Psoas muscle (tissue), 8 donors: ENCODE measurements around the gene BCAR1. TPM values are rescaled to one million over a fixed set of nuclear protein-coding genes. Genes with fewer than 3 reads are reported as not detected.

ENCODE experiments used
- ATAC-seq, 4 donors: fragments of 200-7000 bp; cut with Tn5 transposase; one replicate each; pipeline ENCODE4 v1.9.1; 2020; ENCODE audit warnings: moderate library complexity in 3 of 4, mild to moderate bottlenecking in 2 of 4
- DNase-seq, 2 donors: peaks; one replicate each; pipeline ENCODE4 v3.0.0-alpha.2; 2020
- H3K27ac ChIP-seq: fragments of 200-600 bp; one replicate; pipeline ENCODE4 v1.8.0; 2022
- H3K27me3 ChIP-seq, 3 donors: fragments of 200-600 bp in 1 of 3; one replicate each; pipeline versions ENCODE4 v1.6.1 to v1.8.0; 2013 to 2022; ENCODE audit warnings: low read length in 2 of 3, mild to moderate bottlenecking in 2 of 3, moderate library complexity in 1 of 3; ENCODE audit not compliant: insufficient read depth in 3 of 3
- H3K36me3 ChIP-seq, 2 donors: fragments of 200-600 bp in 1 of 2; one replicate each; pipeline versions ENCODE4 v1.6.1 to v1.8.0; 2013 to 2022; ENCODE audit warnings: low read depth in 1 of 2, mild to moderate bottlenecking in 1 of 2, moderate library complexity in 1 of 2; ENCODE audit not compliant: insufficient read depth in 1 of 2
- H3K4me1 ChIP-seq: fragments of 200-600 bp; one replicate; pipeline ENCODE4 v1.8.0; 2022
- H3K4me3 ChIP-seq: fragments of 200-600 bp; one replicate; pipeline ENCODE4 v1.8.0; 2022; ENCODE audit warnings: mild to moderate bottlenecking
- H3K9me3 ChIP-seq: fragments of 200-600 bp; one replicate; pipeline ENCODE4 v1.8.0; 2022
- WGBS, 3 donors: extraction: QIAGEN DNeasy Blood & Tissue Kit; methylation state at CpG; one replicate each; pipeline versions ENCODE4 v1.1.6 to v1.1.7; 2013; 5-methylcytosine and 5-hydroxymethylcytosine counted together
- intact Hi-C, 2 donors: fragments of 100-400 bp; cut with DNase I; formaldehyde crosslinking; loops; one replicate each; pipeline versions ENCODE4 v1.11.0 to v1.14.2; 2022
- polyA plus RNA-seq, 3 donors: library from polyadenylated mRNA; stranded (reverse); fragments of 200-250 nt; gene quantifications; one replicate each; pipeline ENCODE4 v1.2.3, GENCODE V29; 2013
- total RNA-seq, 4 donors: library from RNA; stranded (reverse); fragmentation: NEBNext Ultra II Directional in 2 of 4; extraction: Animal tissue kit (Norgen Biotek cat#: 25700) in 2 of 4; gene quantifications; one replicate each; pipeline versions ENCODE4 v1.2.1 to v1.2.4, GENCODE V29; 2021 to 2023
- TF ChIP-seq, protein P1 (sequence below): fragments of 200-600 bp; IDR thresholded peaks from one replicate; pipeline ENCODE4 v1.8.0; 2022; ENCODE audit warnings: antibody characterized with exemption
- donor health status: healthy with polysubstance abuse.
- donor health status: DM: no; HTN: no; CAD: no; lungs with moderate emphysema.
- donor health status: Bipolar disorder and iron deficiency.
- donor health status: healthy.
- donor health status: DM: yes; HTN: yes; CAD: no.
- donor health status: DM: no; HTN: no; CAD: no.
- donor health status: DM: no; HTN: no; CAD: no.
- donor health status: DM: yes; HTN: yes; CAD: no.

BCAR1 gene
- total and polyA plus RNA-seq, 7 donors = 61.8 to 108 (median 78.7) TPM

DNA sequence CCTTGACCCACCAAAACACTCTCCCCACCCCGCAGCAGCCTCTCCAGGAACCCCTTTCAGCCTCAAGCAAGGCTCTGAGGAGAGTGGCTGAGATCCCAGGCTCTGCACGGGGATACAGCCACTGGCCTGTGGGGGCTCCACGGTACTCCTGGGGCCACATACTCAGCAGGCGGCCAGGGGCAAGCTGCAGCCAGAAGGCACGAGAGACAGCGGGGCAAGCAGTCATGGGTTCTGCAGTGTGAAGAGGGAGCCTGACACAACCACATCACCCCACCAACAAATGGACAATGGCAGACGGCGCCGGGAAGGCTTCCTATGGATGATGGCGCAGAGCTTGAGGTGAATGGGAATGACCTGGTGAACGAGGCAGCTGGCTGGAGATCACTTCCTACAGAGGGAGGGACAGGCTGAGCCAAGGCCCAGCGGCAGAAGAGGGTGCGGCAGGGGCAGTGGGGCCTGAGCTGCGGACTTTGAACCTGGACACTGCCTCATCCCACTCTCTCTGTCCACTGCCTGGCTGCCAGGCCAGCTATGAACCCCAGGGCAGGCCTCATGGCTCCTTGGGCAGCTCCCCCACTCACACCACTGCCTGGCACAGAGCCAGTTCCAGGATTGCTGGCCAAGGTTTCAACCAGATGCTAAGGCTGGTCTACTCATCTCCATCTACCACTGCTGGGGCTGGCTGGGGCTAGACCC lies 10.8 kb upstream of the BCAR1 start:
- Histone ChIP-seq H3K4me1 (peaks cover 82% of the 10 kb centered on the region), H3K4me3 (peak overlapping the region; percentile 100), H3K36me3 (peaks cover 0 to 11% of the 10 kb centered on the region in 2 donors), H3K9me3 (no peaks in the 10 kb centered on the region), H3K27ac (peak overlapping the region; percentile 99), H3K27me3 (no peaks in the 10 kb centered on the region)
- ATAC-seq = no peak
- intact Hi-C loops = loop anchor here in 1 of 2 donors (5.0 kb wide), 1 partner anchor 40 kb away; no protein-coding TSS in a partner anchor
- WGBS, 3 donors = 59 to 68% (median 63%) methylated on average over 14 of the region's 14 CpGs
- TF ChIP-seq, protein P1, sequence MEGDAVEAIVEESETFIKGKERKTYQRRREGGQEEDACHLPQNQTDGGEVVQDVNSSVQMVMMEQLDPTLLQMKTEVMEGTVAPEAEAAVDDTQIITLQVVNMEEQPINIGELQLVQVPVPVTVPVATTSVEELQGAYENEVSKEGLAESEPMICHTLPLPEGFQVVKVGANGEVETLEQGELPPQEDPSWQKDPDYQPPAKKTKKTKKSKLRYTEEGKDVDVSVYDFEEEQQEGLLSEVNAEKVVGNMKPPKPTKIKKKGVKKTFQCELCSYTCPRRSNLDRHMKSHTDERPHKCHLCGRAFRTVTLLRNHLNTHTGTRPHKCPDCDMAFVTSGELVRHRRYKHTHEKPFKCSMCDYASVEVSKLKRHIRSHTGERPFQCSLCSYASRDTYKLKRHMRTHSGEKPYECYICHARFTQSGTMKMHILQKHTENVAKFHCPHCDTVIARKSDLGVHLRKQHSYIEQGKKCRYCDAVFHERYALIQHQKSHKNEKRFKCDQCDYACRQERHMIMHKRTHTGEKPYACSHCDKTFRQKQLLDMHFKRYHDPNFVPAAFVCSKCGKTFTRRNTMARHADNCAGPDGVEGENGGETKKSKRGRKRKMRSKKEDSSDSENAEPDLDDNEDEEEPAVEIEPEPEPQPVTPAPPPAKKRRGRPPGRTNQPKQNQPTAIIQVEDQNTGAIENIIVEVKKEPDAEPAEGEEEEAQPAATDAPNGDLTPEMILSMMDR = no peak
- DNase-seq = peak; percentile 51 to 71

DNA sequence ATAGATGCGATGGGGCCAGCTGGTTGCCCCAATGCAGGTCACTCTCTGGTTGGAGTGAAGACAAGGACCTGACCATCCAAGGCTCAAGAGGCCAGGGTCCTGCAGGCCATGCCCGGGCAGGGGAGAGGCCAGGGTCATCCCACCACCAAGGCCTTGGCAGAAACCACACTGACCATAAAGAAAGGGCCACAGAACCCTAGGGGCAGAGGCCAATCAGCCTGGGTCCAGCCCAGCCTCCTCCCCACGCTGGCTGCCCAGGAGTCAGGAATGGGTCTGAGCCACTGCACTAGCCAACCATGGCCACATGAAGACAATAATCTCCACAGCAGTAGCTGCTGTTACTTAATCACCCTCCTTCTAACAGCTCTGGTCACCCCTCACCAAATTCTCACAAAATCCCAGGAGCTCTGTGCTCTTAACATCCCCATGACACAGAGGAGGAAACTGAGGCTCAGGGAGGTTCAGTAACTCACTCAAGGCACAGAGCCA lies 10.2 kb upstream of the BCAR1 start:
- DNase-seq (no peak), ATAC-seq (no peak)
- H3K9me3 ChIP-seq = no peaks in the 10 kb centered on the region
- H3K4me1 ChIP-seq = peaks cover 83% of the 10 kb centered on the region
- intact Hi-C loops = loop anchor here in 1 of 2 donors (5.0 kb wide), 1 partner anchor 41 kb away; no protein-coding TSS in a partner anchor
- peak overlapping the region; percentile 100 for H3K4me3 ChIP-seq
- no peaks in the 10 kb centered on the region for H3K27me3 ChIP-seq
- TF ChIP-seq, protein P1 = no peak
- H3K27ac ChIP-seq = peak overlapping the region; percentile 99
- peaks cover 0 to 11% of the 10 kb centered on the region in 2 donors for H3K36me3 ChIP-seq
- WGBS, 3 donors = 70 to 93% (median 88%) methylated on average over 3 of the region's 3 CpGs

DNA sequence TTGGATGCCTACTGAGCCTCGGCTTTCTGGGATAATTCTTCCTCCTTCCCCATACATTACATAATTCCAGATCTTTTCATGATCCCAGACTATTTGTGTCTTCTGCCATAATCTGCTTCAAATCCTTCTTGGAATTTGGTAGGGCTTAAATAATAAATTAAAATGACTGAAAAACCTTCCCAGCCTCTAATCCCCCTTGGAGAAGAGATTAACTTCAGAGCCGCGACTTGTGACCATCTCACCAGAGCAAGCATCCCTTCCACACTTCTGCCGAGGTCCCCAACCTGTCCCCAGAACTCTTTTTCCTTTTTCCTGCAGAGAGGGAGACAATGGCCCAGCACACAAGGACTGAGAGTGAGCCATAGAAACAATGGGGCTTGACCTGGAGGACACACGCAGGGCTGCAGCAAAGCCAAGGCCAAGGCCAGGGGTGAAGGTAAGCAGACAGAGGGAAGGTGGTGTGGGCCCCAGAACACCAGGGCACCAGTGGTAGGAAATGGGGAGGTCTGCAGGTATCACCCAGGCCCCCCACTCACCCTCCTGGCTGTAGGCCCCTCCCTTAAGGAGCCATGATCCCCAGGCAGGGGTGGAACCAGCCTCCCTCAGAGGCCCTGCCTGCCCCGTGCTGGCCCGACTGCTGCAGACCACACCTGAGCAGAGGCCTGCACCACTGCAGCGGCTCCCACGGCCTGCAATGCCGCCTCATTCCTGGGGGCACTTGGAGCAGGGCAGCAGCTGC lies 9.6 kb upstream of the BCAR1 start:
- DNase-seq (no peak), ATAC-seq (no peak)
- H3K36me3 ChIP-seq = peaks cover 0 to 11% of the 10 kb centered on the region in 2 donors
- no peaks in the 10 kb centered on the region for H3K9me3 ChIP-seq
- TF ChIP-seq, protein P1 = no peak
- intact Hi-C loops = loop anchor here in 1 of 2 donors (5.0 kb wide), 1 partner anchor 41 kb away; no protein-coding TSS in a partner anchor
- 70 to 72% (median 72%) methylated on average over 10 of the region's 10 CpGs for WGBS, 3 donors
- peaks cover 84% of the 10 kb centered on the region for H3K4me1 ChIP-seq
- no peak overlapping the region for H3K4me3 ChIP-seq
- H3K27ac ChIP-seq = peak overlapping the region; percentile 99
- H3K27me3 ChIP-seq = no peaks in the 10 kb centered on the region

DNA sequence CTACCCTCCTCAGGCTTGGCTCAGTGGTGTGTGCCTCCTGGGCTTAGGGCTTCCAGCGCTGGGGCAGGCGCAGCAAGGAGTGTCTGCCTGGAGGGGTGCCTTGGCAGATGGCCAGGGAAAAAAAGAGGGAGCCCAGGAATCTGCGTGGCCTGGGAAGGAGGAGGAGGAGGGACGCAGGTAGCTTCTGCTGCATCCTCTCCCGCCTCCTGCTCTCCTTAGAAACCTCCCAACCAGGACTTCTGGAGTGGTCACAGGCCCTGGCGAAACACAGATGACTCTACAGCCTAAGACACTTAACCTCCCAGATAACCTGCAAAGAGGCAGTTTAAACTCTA lies 7.3 kb upstream of the BCAR1 start:
- ATAC-seq (no peak), DNase-seq (no peak)
- H3K4me1 ChIP-seq = peaks cover 93% of the 10 kb centered on the region
- 79 to 85% (median 79%) methylated on average over 5 to 6 of the region's 6 CpGs for WGBS, 3 donors
- no peaks in the 10 kb centered on the region for H3K27me3 ChIP-seq
- TF ChIP-seq, protein P1 = no peak
- peak overlapping the region; percentile 93 for H3K27ac ChIP-seq
- intact Hi-C loops = no loop called here
- no peaks in the 10 kb centered on the region for H3K9me3 ChIP-seq
- H3K4me3 ChIP-seq = no peak overlapping the region
- H3K36me3 ChIP-seq = peaks cover 0 to 11% of the 10 kb centered on the region in 2 donors
